HCT116 (cell line): ENCODE measurements around the gene A2M.

Experiments used
- CEBPB ChIP-seq: IDR thresholded peaks from 2 replicates; pipeline ENCODE4 v1.6.1; 2012; ENCODE audit warnings: low read depth
- CTCF ChIP-seq, 3 experiments: fragments of 200-600 bp in 1 of 3; sonication (generic) in 1 of 3; IDR thresholded peaks in 2 of 3; conservative IDR thresholded peaks in 1 of 3; 2 replicates each; pipeline ENCODE4 v1.5.1; 2012 to 2017; ENCODE audit warnings: low read depth in 2 of 3, low read length in 2 of 3, antibody characterized with exemption in 1 of 3, borderline replicate concordance in 1 of 3, control low read depth in 1 of 3, mild to moderate bottlenecking in 1 of 3, mixed read lengths in 1 of 3, mixed run types in 1 of 3, moderate library complexity in 1 of 3; ENCODE audit not compliant: insufficient read depth in 1 of 3
- EGR1 ChIP-seq: IDR thresholded peaks from 2 replicates; pipeline ENCODE4 v1.6.1; 2012; ENCODE audit warnings: low read depth
- MAX ChIP-seq: IDR thresholded peaks from 2 replicates; pipeline ENCODE4 v1.6.1; 2012
- POLR2A ChIP-seq: IDR thresholded peaks from 2 replicates; pipeline ENCODE4 v1.7.0; 2011; ENCODE audit warnings: borderline replicate concordance; ENCODE audit not compliant: insufficient read depth, insufficient read length; ENCODE audit errors: extremely low read depth
- POLR2AphosphoS5 ChIP-seq: IDR thresholded peaks from 2 replicates; pipeline ENCODE4 v1.6.1; 2011; ENCODE audit warnings: mild to moderate bottlenecking, low read depth, low read length, moderate library complexity

- TF ChIP-seq EGR1: no peak
- no peak for TF ChIP-seq CTCF (IDR thresholded peaks at IDR 0.05 in 2 of 3, conservative IDR thresholded peaks at IDR 0.05 in 1 of 3; ENCODE audit: borderline replicate concordance in 1 of 3, insufficient read depth in 1 of 3, low read depth in 2 of 3, low read length in 2 of 3)
- no peak for TF ChIP-seq POLR2A
- TF ChIP-seq MAX: no peak
- no peak for TF ChIP-seq CEBPB
- TF ChIP-seq POLR2AphosphoS5: no peak
Observed at GRCh38 chr12:9027161-9028059, 88.3 kb downstream of the A2M start.
